ENCODE data around the gene OSBPL2. TPM values are rescaled to one million over a fixed set of nuclear protein-coding genes. Genes with fewer than 3 reads are reported as not detected.

OSBPL2 gene
- total RNA-seq, 2 experiments from 2014 or later: 52.8 to 54.4 TPM

GRCh38 chr20:62289898-62290297 lies 51.6 kb downstream of the OSBPL2 start:
- DNase-seq (no peak), ATAC-seq (ENCODE audit: poor library complexity) (no peak)
- ChIA-PET POLR2A (no interaction called here), CTCF (no interaction called here)
- Mint-ChIP-seq H3K9me3 (no peaks in the 10 kb centered on the region), H3K27me3 (no peaks in the 10 kb centered on the region), H3K36me3 (ENCODE audit: low read depth) (peaks cover 59% of the 10 kb centered on the region), H3K4me1 (ENCODE audit: low read depth) (no peaks in the 10 kb centered on the region), H3K4me3 (no peak overlapping the region), H3K27ac (no peak overlapping the region)
- TF ChIP-seq, protein P1, sequence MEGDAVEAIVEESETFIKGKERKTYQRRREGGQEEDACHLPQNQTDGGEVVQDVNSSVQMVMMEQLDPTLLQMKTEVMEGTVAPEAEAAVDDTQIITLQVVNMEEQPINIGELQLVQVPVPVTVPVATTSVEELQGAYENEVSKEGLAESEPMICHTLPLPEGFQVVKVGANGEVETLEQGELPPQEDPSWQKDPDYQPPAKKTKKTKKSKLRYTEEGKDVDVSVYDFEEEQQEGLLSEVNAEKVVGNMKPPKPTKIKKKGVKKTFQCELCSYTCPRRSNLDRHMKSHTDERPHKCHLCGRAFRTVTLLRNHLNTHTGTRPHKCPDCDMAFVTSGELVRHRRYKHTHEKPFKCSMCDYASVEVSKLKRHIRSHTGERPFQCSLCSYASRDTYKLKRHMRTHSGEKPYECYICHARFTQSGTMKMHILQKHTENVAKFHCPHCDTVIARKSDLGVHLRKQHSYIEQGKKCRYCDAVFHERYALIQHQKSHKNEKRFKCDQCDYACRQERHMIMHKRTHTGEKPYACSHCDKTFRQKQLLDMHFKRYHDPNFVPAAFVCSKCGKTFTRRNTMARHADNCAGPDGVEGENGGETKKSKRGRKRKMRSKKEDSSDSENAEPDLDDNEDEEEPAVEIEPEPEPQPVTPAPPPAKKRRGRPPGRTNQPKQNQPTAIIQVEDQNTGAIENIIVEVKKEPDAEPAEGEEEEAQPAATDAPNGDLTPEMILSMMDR (IDR thresholded peaks at IDR 0.05): no peak
- Histone ChIP-seq H3K9me3 (ENCODE audit: control insufficient read depth in 1 of 2, insufficient read depth in 1 of 2, low read length in 2 of 2) (no peaks in the 10 kb centered on the region), H3K4me1 (ENCODE audit: insufficient read depth, low read length) (peaks cover 10% of the 10 kb centered on the region), H3K27ac (ENCODE audit: low read depth in 1 of 2, low read length in 2 of 2) (no peak overlapping the region), H3K36me3 (ENCODE audit: insufficient read depth, low read length) (peaks cover 49% of the 10 kb centered on the region), H3K4me3 (ENCODE audit: low read length) (no peak overlapping the region), H3K27me3 (ENCODE audit: control insufficient read depth in 1 of 2, insufficient read depth in 2 of 2, low read length in 2 of 2) (no peaks in the 10 kb centered on the region)
- intact Hi-C loops (cut with DNase I, micrococcal nuclease): no loop called here

DNA sequence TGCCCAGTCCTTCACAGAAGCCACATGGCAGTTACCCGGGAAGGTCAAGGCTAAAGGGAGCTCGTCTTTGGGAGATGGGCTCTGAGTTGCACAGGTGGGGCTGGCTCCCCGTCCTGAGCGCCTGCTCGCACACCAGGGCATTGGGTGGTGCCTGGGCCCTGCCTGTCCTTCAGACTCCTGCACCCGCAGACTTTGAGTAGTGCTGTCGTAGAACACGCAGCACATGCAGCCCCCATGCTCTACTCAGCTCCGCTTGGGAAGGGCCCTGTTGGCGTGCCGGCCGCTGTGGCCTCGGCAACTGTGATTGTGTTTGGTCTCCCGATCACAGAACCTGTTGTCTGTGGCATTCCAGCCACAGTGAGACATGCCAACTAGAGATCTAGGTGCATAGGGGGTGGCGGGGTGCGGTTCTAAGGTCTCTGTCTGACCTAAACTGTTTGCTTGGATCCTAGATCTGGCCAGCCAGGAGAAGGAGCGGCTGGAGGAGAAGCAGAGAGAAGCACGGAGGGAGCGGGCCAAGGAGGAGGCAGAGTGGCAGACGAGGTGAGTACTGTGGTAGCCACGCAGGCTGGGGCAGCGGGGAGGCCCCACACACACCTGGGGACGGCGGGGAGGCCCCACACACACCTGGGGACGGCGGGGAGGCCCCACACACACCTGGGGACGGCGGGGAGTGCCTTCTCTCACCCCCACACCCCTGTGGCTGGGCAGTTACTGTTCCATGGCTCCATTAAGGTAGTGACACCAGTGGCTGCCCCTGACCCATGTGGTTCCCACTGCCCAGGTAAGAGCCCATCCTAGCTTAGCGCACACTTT lies 53.1 kb downstream of the OSBPL2 start:
- peaks cover 10% of the 10 kb centered on the region for H3K4me1 ChIP-seq (ENCODE audit: insufficient read depth, low read length)
- Mint-ChIP-seq H3K27ac (no peak overlapping the region), H3K27me3 (no peaks in the 10 kb centered on the region), H3K4me3 (no peak overlapping the region), H3K9me3 (no peaks in the 10 kb centered on the region), H3K36me3 (ENCODE audit: low read depth) (peaks cover 58% of the 10 kb centered on the region), H3K4me1 (ENCODE audit: low read depth) (no peaks in the 10 kb centered on the region)
- intact Hi-C loops (cut with DNase I, micrococcal nuclease): no loop called here
- ChIA-PET POLR2A (no interaction called here), CTCF (no interaction called here)
- no peak overlapping the region for H3K4me3 ChIP-seq (ENCODE audit: low read length)
- ATAC-seq (ENCODE audit: poor library complexity): no peak
- DNase-seq: no peak
- H3K27ac ChIP-seq (ENCODE audit: low read depth in 1 of 2, low read length in 2 of 2): peak overlapping the region in 1 of 2 donors; percentile 23
- H3K9me3 ChIP-seq (ENCODE audit: control insufficient read depth in 1 of 2, insufficient read depth in 1 of 2, low read length in 2 of 2): no peaks in the 10 kb centered on the region
- H3K36me3 ChIP-seq (ENCODE audit: insufficient read depth, low read length): peaks cover 42% of the 10 kb centered on the region
- TF ChIP-seq, protein P1 (IDR thresholded peaks at IDR 0.05): no peak
- H3K27me3 ChIP-seq (ENCODE audit: control insufficient read depth in 1 of 2, insufficient read depth in 2 of 2, low read length in 2 of 2): no peaks in the 10 kb centered on the region

GRCh38 chr20:62292108-62292507 lies 53.8 kb downstream of the OSBPL2 start:
- ATAC-seq (ENCODE audit: poor library complexity) (peak; percentile 39), DNase-seq (peak in 3 of 14 experiments; percentile 35 to 64 (median 47))
- Mint-ChIP-seq H3K4me1 (ENCODE audit: low read depth) (no peaks in the 10 kb centered on the region), H3K27ac (peak overlapping the region; percentile 15), H3K4me3 (no peak overlapping the region), H3K9me3 (no peaks in the 10 kb centered on the region), H3K36me3 (ENCODE audit: low read depth) (peaks cover 53% of the 10 kb centered on the region), H3K27me3 (no peaks in the 10 kb centered on the region)
- CTCF ChIA-PET: no interaction called here
- intact Hi-C loops (cut with DNase I, micrococcal nuclease): no loop called here
- Histone ChIP-seq H3K36me3 (ENCODE audit: insufficient read depth, low read length) (peaks cover 37% of the 10 kb centered on the region), H3K27ac (ENCODE audit: low read depth in 1 of 2, low read length in 2 of 2) (peak overlapping the region in 1 of 2 donors; percentile 23), H3K4me3 (ENCODE audit: low read length) (no peak overlapping the region), H3K4me1 (ENCODE audit: insufficient read depth, low read length) (peaks cover 10% of the 10 kb centered on the region), H3K27me3 (ENCODE audit: control insufficient read depth in 1 of 2, insufficient read depth in 2 of 2, low read length in 2 of 2) (no peaks in the 10 kb centered on the region), H3K9me3 (ENCODE audit: control insufficient read depth in 1 of 2, insufficient read depth in 1 of 2, low read length in 2 of 2) (no peaks in the 10 kb centered on the region)
- TF ChIP-seq, protein P1 (IDR thresholded peaks at IDR 0.05): no peak
- POLR2A ChIA-PET: no interaction called here
